ENCODE measurements around the gene ARIH2. TPM values are rescaled to one million over a fixed set of nuclear protein-coding genes. Genes with fewer than 3 reads are reported as not detected.

Gene ARIH2
- total and polyA plus RNA-seq, 9 of the 15 experiments (the other 6 are each of a cell fraction or from before 2014, with no cell fraction given): 27.0 to 120 (median 108) TPM

- peak; percentile 10; the same call in 1 of the 2 replicates for TF ChIP-seq ZNF384 (IDR thresholded peaks at IDR 0.05; ENCODE audit: low read depth, low read length)
- no peak for TF ChIP-seq HOXB6 (CRISPR knock-in tag; IDR thresholded peaks at IDR 0.05; ENCODE audit: borderline replicate concordance)
- no peak for TF ChIP-seq MTF1 (CRISPR knock-in tag; IDR thresholded peaks at IDR 0.05; ENCODE audit: borderline replicate concordance)
- peak; percentile 89 for TF ChIP-seq GTF2F1 (IDR thresholded peaks at IDR 0.05; ENCODE audit: low read depth, low read length)
- no peak for TF ChIP-seq ZNF316 (IDR thresholded peaks at IDR 0.05)
- no peak for TF ChIP-seq ZNF76 (CRISPR knock-in tag; IDR thresholded peaks at IDR 0.05; ENCODE audit: borderline replicate concordance)
- peak; percentile 89; the same call in 1 of the 2 replicates for TF ChIP-seq THAP12 (CRISPR knock-in tag; IDR thresholded peaks at IDR 0.05)
- TF ChIP-seq TAF7 (tag; IDR thresholded peaks at IDR 0.05): peak; percentile 73; the same call in 1 of the 2 replicates
- TF ChIP-seq BMI1 (IDR thresholded peaks at IDR 0.05; ENCODE audit: low read length): no peak
- TF ChIP-seq POLR2A (conservative IDR thresholded peaks at IDR 0.05): peak; percentile 99
- TF ChIP-seq ZNF217 (CRISPR knock-in tag; IDR thresholded peaks at IDR 0.05): no peak
- TF ChIP-seq PTRF (tag; IDR thresholded peaks at IDR 0.05): no peak
- peak; percentile 5; the same call in 1 of the 2 replicates for TF ChIP-seq TFAP4 (CRISPR knock-in tag; IDR thresholded peaks at IDR 0.05; ENCODE audit: borderline replicate concordance)
- peak; percentile 9; the same call in 1 of the 2 replicates for TF ChIP-seq ESRRA (IDR thresholded peaks at IDR 0.05; ENCODE audit: borderline replicate concordance, low read depth)
- TF ChIP-seq KAT7 (CRISPR knock-in tag; IDR thresholded peaks at IDR 0.05; ENCODE audit: borderline replicate concordance): peak; percentile 94; the same call in 1 of the 2 replicates
- TF ChIP-seq ZNF232 (CRISPR knock-in tag; IDR thresholded peaks at IDR 0.05): no peak; the same call in 1 of the 2 replicates
- TF ChIP-seq ZNF24 (IDR thresholded peaks at IDR 0.05): no peak
- TF ChIP-seq ELF2 (CRISPR knock-in tag; IDR thresholded peaks at IDR 0.05): 0 out of 2 replicates have a peak, but pooled peaks have one; percentile 37
- no peak for TF ChIP-seq RERE (CRISPR knock-in tag; IDR thresholded peaks at IDR 0.05; ENCODE audit: borderline replicate concordance)
- no peak for TF ChIP-seq ZNF184 (CRISPR knock-in tag; IDR thresholded peaks at IDR 0.05)
- no peak for TF ChIP-seq ELF4 (CRISPR knock-in tag; IDR thresholded peaks at IDR 0.05)
- no peak for TF ChIP-seq SRSF3 (IDR thresholded peaks at IDR 0.05; ENCODE audit: insufficient read depth, low read length)
These were observed 102.7 kb downstream of the ARIH2 start (continued) for GRCh38 chr3:49021213-49021812.
